NT2/D1 (cell line): ENCODE data around the gene LRFN2.

Experiments
- YY1 ChIP-seq: IDR thresholded peaks from 2 replicates; pipeline ENCODE4 v1.6.1; 2011; ENCODE audit not compliant: insufficient read length, insufficient read depth
- ZNF274 ChIP-seq: IDR thresholded peaks from 2 replicates; pipeline ENCODE4 v1.6.1; 2011; ENCODE audit warnings: mild to moderate bottlenecking, low read depth, low read length

GRCh38 chr6:40355066-40355465 is 232.1 kb downstream of the LRFN2 start:
- TF ChIP-seq YY1 (no peak), ZNF274 (no peak)
